GM23338 (cell line): ENCODE measurements around the gene ARF3. TPM values are rescaled to one million over a fixed set of nuclear protein-coding genes. Genes with fewer than 3 reads are reported as not detected.

Source experiments
- CREB1 ChIP-seq: fragments of 250-450 bp; sonication (Bioruptor Pico); IDR thresholded peaks from 2 replicates; pipeline ENCODE4 v1.5.0; 2020; ENCODE audit warnings: low read depth, mild to moderate bottlenecking, moderate library complexity
- EZH2 ChIP-seq: fragments of 200-600 bp; sonication (generic); IDR thresholded peaks from one replicate; pipeline ENCODE4 v1.8.0; 2017; ENCODE audit warnings: antibody characterized with exemption, mild to moderate bottlenecking, low read depth; ENCODE audit not compliant: unreplicated experiment
- EZH2phosphoT487 ChIP-seq: fragments of 200-600 bp; sonication (generic); IDR thresholded peaks from one replicate; pipeline ENCODE4 v1.8.1; 2018; ENCODE audit warnings: antibody characterized with exemption; ENCODE audit not compliant: unreplicated experiment
- JUNB ChIP-seq: IDR thresholded peaks from one replicate; pipeline ENCODE4 v1.6.1; 2016; ENCODE audit warnings: antibody characterized with exemption; ENCODE audit not compliant: unreplicated experiment
- NANOG ChIP-seq: IDR thresholded peaks from 2 replicates; pipeline ENCODE4 v1.6.1; 2016; ENCODE audit warnings: antibody characterized with exemption, borderline replicate concordance
- POLR2AphosphoS5 ChIP-seq: IDR thresholded peaks from 2 replicates; pipeline ENCODE4 v1.6.1; 2016; ENCODE audit warnings: antibody characterized with exemption, low read depth
- STAT1 ChIP-seq: IDR thresholded peaks from one replicate; pipeline ENCODE4 v1.6.1; 2016; ENCODE audit warnings: antibody characterized with exemption; ENCODE audit not compliant: unreplicated experiment
- ZNF114 ChIP-seq: fragments of 250-450 bp; sonication (Bioruptor Pico); IDR thresholded peaks from 2 replicates; pipeline ENCODE4 v1.5.0; 2020; ENCODE audit warnings: mild to moderate bottlenecking, moderate library complexity
- polyA plus RNA-seq: library from polyadenylated mRNA; unstranded; fragments of >200 nt; fragmentation: Nextera tagmentation; extraction: Ambion mirVana; gene quantifications from 2 replicates; pipeline ENCODE4 v1.2.1, GENCODE V29; 2016
- total RNA-seq: library from RNA; depleted of rRNA; stranded (reverse); fragments of >200 nt; shearing (Covaris generic); gene quantifications from 2 replicates; pipeline ENCODE4 v1.2.3, GENCODE V29; 2014
- TF ChIP-seq, protein P1 (sequence below): fragments of 250-450 bp; sonication (Bioruptor Pico); IDR thresholded peaks from 2 replicates; pipeline ENCODE4 v1.5.0; 2020; ENCODE audit warnings: mild to moderate bottlenecking, moderate library complexity
- TF ChIP-seq, protein P2 (sequence below), 2 experiments: fragments of 200-600 bp in 1 of 2; sonication (generic) in 1 of 2; conservative IDR thresholded peaks; 2 replicates each; pipeline versions ENCODE4 v1.5.1 to v1.6.1; 2016 to 2017; ENCODE audit warnings: antibody characterized with exemption in 2 of 2, low read depth in 2 of 2, mild to moderate bottlenecking in 2 of 2, moderate library complexity in 1 of 2

ARF3 gene
- total and polyA plus RNA-seq, 2 experiments from 2014 or later = 53.9 to 125 TPM

DNA sequence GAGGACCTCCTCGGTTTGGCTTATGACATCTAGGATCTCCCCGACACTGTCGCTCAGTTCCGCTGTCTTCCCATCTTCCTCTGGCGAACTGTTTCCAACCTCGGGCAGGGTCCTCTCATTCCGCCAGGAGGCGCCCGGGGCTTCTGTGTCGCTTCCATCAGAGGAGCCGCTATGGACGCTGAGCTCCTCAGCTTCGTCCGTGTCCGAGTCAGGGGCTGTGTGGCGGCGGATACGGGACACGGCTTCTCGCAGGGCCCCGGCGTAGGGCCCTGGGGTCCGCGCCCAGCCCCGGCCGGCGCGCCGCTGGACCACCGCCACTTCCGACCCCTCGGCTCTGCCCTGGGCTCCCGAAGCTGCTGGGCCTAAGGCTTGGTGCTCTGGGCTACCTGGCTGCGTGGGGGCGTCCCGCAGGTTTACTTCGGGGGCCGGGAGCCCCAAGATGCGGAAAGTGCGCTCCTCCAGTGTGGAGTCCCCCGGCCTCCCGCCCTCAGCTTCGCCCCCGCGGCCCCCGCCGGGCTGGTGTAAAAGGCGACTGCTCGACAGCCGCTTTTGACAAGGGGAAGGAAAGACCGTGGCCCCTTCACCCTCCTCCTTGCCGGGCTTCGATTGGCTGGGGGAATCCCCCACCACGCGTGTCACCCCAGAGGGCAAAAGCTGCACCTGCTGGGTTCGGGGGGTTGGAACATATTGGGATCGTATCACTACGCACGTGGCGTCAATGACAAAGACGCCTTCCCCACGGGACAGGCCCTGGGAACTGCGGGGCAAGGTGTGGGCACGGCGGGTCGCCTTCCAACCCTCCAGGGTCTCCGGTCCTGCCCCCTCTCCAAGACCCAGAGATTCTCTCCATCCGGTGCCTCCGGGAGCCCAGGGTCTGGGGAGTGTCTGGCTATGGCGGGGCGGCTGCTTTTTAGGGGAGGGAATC lies 39.8 kb upstream of the ARF3 start (continued):
- TF ChIP-seq, protein P1, sequence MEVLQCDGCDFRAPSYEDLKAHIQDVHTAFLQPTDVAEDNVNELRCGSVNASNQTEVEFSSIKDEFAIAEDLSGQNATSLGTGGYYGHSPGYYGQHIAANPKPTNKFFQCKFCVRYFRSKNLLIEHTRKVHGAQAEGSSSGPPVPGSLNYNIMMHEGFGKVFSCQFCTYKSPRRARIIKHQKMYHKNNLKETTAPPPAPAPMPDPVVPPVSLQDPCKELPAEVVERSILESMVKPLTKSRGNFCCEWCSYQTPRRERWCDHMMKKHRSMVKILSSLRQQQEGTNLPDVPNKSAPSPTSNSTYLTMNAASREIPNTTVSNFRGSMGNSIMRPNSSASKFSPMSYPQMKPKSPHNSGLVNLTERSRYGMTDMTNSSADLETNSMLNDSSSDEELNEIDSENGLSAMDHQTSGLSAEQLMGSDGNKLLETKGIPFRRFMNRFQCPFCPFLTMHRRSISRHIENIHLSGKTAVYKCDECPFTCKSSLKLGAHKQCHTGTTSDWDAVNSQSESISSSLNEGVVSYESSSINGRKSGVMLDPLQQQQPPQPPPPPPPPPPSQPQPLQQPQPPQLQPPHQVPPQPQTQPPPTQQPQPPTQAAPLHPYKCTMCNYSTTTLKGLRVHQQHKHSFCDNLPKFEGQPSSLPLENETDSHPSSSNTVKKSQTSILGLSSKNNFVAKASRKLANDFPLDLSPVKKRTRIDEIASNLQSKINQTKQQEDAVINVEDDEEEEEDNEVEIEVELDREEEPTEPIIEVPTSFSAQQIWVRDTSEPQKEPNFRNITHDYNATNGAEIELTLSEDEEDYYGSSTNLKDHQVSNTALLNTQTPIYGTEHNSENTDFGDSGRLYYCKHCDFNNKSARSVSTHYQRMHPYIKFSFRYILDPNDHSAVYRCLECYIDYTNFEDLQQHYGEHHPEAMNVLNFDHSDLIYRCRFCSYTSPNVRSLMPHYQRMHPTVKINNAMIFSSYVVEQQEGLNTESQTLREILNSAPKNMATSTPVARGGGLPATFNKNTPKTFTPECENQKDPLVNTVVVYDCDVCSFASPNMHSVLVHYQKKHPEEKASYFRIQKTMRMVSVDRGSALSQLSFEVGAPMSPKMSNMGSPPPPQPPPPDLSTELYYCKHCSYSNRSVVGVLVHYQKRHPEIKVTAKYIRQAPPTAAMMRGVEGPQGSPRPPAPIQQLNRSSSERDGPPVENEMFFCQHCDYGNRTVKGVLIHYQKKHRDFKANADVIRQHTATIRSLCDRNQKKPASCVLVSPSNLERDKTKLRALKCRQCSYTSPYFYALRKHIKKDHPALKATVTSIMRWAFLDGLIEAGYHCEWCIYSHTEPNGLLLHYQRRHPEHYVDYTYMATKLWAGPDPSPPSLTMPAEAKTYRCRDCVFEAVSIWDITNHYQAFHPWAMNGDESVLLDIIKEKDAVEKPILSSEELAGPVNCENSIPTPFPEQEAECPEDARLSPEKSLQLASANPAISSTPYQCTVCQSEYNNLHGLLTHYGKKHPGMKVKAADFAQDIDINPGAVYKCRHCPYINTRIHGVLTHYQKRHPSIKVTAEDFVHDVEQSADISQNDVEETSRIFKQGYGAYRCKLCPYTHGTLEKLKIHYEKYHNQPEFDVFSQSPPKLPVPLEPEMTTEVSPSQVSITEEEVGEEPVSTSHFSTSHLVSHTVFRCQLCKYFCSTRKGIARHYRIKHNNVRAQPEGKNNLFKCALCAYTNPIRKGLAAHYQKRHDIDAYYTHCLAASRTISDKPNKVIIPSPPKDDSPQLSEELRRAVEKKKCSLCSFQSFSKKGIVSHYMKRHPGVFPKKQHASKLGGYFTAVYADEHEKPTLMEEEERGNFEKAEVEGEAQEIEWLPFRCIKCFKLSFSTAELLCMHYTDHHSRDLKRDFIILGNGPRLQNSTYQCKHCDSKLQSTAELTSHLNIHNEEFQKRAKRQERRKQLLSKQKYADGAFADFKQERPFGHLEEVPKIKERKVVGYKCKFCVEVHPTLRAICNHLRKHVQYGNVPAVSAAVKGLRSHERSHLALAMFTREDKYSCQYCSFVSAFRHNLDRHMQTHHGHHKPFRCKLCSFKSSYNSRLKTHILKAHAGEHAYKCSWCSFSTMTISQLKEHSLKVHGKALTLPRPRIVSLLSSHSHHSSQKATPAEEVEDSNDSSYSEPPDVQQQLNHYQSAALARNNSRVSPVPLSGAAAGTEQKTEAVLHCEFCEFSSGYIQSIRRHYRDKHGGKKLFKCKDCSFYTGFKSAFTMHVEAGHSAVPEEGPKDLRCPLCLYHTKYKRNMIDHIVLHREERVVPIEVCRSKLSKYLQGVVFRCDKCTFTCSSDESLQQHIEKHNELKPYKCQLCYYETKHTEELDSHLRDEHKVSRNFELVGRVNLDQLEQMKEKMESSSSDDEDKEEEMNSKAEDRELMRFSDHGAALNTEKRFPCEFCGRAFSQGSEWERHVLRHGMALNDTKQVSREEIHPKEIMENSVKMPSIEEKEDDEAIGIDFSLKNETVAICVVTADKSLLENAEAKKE (CRISPR knock-in tag) = no peak
- TF ChIP-seq CREB1 (CRISPR knock-in tag) = no peak
- no peak for TF ChIP-seq ZNF114 (CRISPR knock-in tag)
- no peak for TF ChIP-seq JUNB
- no peak for TF ChIP-seq POLR2AphosphoS5
- no peak for TF ChIP-seq EZH2phosphoT487
- TF ChIP-seq, protein P2, sequence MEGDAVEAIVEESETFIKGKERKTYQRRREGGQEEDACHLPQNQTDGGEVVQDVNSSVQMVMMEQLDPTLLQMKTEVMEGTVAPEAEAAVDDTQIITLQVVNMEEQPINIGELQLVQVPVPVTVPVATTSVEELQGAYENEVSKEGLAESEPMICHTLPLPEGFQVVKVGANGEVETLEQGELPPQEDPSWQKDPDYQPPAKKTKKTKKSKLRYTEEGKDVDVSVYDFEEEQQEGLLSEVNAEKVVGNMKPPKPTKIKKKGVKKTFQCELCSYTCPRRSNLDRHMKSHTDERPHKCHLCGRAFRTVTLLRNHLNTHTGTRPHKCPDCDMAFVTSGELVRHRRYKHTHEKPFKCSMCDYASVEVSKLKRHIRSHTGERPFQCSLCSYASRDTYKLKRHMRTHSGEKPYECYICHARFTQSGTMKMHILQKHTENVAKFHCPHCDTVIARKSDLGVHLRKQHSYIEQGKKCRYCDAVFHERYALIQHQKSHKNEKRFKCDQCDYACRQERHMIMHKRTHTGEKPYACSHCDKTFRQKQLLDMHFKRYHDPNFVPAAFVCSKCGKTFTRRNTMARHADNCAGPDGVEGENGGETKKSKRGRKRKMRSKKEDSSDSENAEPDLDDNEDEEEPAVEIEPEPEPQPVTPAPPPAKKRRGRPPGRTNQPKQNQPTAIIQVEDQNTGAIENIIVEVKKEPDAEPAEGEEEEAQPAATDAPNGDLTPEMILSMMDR (conservative IDR thresholded peaks at IDR 0.05; ENCODE audit: low read depth in 2 of 2) = peak; percentile 67 to 82
- TF ChIP-seq STAT1 = no peak
- TF ChIP-seq NANOG = no peak
- TF ChIP-seq EZH2 = peak; percentile 87
